ENCODE measurements around the gene NECAB3. TPM values are rescaled to one million over a fixed set of nuclear protein-coding genes. Genes with fewer than 3 reads are reported as not detected.
A peak's percentile ranks its signal among the peaks of the same experiment; 100 is the strongest.

NECAB3 gene
- total and polyA plus RNA-seq, 2 of the 13 experiments (the other 11 are each of a cell fraction or from before 2014, with no cell fraction given), result 61.5 to 65.5 TPM

DNA sequence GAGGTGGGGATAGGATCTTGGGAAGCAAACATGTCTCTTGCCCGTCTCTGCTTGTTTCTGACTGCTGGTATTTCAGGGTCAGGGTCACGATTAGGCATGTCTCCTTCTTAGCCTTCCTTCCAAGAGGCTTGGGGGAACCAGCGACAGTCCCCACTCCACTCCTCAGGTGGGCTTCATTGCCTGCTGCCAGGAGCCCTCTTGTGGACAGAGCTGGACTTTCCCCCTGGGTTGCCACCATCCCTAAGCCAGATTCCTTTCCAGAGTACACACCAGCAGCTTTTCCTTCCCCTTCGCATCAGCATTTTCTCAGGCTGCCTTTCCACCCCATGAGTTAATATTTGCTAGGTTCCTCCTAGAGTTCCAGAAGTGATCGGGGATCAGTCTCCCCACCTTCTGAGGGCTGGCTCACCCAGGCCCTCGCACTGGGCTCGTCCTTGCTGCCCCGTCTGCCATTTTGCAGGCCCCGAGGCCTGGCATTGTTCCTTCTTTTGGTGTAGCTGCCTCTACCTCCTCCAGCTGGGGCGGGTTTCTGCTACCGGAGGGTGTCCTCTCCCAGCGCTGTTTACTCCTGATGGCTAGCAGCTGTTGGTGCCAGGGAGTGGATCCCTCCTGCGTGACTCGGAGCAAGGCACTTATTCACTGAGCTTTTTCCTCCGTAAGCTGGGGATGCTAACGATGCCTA is 20.9 kb downstream of the NECAB3 start (continued):
- TF ChIP-seq ZNF230 (CRISPR knock-in tag; IDR thresholded peaks at IDR 0.05) (0 out of 2 replicates have a peak, but pooled peaks have one; percentile 29), NR2F2 (IDR thresholded peaks at IDR 0.05; ENCODE audit: borderline replicate concordance, low read depth) (0 out of 2 replicates have a peak, but pooled peaks have one; percentile 39), GABPA (IDR thresholded peaks at IDR 0.05; ENCODE audit: low read depth, low read length) (no peak), GABPA (CRISPR knock-in tag; IDR thresholded peaks at IDR 0.05; ENCODE audit: low read depth) (no peak; the same call in 1 of the 2 replicates), ZNF296 (CRISPR knock-in tag; conservative IDR thresholded peaks at IDR 0.05) (no peak), ZNF20 (CRISPR knock-in tag; IDR thresholded peaks at IDR 0.05) (no peak), TFE3 (CRISPR knock-in tag; IDR thresholded peaks at IDR 0.05) (peak; percentile 61; the same call in 1 of the 2 replicates), SRSF4 (IDR thresholded peaks at IDR 0.05; ENCODE audit: low read depth, low read length, poor library complexity, severe bottlenecking) (no peak), ZNF530 (CRISPR knock-in tag; IDR thresholded peaks at IDR 0.05; ENCODE audit: low read depth) (no peak), JARID2 (CRISPR knock-in tag; IDR thresholded peaks at IDR 0.05; ENCODE audit: insufficient replicate concordance) (no peak), GABPB1 (CRISPR knock-in tag; IDR thresholded peaks at IDR 0.05) (peak; percentile 30; the same call in 1 of the 2 replicates), TOE1 (CRISPR knock-in tag; IDR thresholded peaks at IDR 0.05) (no peak), ZFY (CRISPR knock-in tag; IDR thresholded peaks at IDR 0.05) (no peak; the same call in 1 of the 2 replicates), SCMH1 (CRISPR knock-in tag; IDR thresholded peaks at IDR 0.05; ENCODE audit: borderline replicate concordance) (no peak), TAF15 (IDR thresholded peaks at IDR 0.05; ENCODE audit: low read depth, low read length, poor library complexity, severe bottlenecking) (no peak), ZSCAN30 (CRISPR knock-in tag; IDR thresholded peaks at IDR 0.05) (no peak), ZNF143 (CRISPR knock-in tag; IDR thresholded peaks at IDR 0.05) (no peak), MBD4 (IDR thresholded peaks at IDR 0.05; ENCODE audit: borderline replicate concordance, low read length) (no peak), RAD51 (IDR thresholded peaks at IDR 0.05; ENCODE audit: borderline replicate concordance) (no peak), ZNF747 (CRISPR knock-in tag; IDR thresholded peaks at IDR 0.05; ENCODE audit: borderline replicate concordance) (0 out of 2 replicates have a peak, but pooled peaks have one; percentile 64), KLF9 (CRISPR knock-in tag; IDR thresholded peaks at IDR 0.05; ENCODE audit: low read depth) (no peak), HES4 (CRISPR knock-in tag; IDR thresholded peaks at IDR 0.05; ENCODE audit: borderline replicate concordance) (0 out of 2 replicates have a peak, but pooled peaks have one; percentile 44), ZNF652 (CRISPR knock-in tag; IDR thresholded peaks at IDR 0.05; ENCODE audit: borderline replicate concordance, low read depth) (no peak; the same call in 1 of the 2 replicates), ATF7 (IDR thresholded peaks at IDR 0.05) (no peak), ATF7 (CRISPR knock-in tag; IDR thresholded peaks at IDR 0.05) (no peak), ZFP90 (CRISPR knock-in tag; IDR thresholded peaks at IDR 0.05; ENCODE audit: borderline replicate concordance) (peak; percentile 15; the same call in 1 of the 2 replicates)
- TF ChIP-seq, protein P1, sequence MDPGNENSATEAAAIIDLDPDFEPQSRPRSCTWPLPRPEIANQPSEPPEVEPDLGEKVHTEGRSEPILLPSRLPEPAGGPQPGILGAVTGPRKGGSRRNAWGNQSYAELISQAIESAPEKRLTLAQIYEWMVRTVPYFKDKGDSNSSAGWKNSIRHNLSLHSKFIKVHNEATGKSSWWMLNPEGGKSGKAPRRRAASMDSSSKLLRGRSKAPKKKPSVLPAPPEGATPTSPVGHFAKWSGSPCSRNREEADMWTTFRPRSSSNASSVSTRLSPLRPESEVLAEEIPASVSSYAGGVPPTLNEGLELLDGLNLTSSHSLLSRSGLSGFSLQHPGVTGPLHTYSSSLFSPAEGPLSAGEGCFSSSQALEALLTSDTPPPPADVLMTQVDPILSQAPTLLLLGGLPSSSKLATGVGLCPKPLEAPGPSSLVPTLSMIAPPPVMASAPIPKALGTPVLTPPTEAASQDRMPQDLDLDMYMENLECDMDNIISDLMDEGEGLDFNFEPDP (CRISPR knock-in tag; conservative IDR thresholded peaks at IDR 0.05), result 0 out of 2 replicates have a peak, but pooled peaks have one; percentile 87
- TF ChIP-seq, protein P2, sequence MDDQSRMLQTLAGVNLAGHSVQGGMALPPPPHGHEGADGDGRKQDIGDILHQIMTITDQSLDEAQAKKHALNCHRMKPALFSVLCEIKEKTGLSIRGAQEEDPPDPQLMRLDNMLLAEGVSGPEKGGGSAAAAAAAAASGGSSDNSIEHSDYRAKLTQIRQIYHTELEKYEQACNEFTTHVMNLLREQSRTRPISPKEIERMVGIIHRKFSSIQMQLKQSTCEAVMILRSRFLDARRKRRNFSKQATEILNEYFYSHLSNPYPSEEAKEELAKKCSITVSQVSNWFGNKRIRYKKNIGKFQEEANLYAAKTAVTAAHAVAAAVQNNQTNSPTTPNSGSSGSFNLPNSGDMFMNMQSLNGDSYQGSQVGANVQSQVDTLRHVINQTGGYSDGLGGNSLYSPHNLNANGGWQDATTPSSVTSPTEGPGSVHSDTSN (CRISPR knock-in tag; IDR thresholded peaks at IDR 0.05; ENCODE audit: borderline replicate concordance), result no peak
